ENCODE results near the gene GNG3. TPM values are rescaled to one million over a fixed set of nuclear protein-coding genes. Genes with fewer than 3 reads are reported as not detected.

The GNG3 gene
- total and polyA plus RNA-seq, 2 of the 4 experiments (the other 2 are of a cell fraction): not detected

DNA sequence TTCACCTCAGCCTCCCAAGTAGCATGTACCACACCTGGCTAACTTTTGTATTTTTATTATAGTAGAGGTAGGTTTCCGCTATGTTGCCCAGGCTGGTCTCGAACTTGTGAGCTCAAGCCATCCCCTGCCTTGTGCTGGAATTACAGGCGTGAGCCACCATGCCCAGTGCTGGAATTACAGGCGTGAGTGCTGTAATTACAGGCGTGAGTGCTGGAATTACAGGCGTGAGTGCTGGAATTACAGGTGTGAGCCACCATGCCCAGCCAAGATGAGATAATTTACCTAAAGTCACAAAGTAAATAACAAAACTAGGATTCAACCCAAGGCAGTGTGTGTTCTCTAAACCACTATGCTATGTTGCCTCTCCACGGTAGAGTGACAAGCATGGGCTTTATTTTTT lies 25.0 kb upstream of the GNG3 start:
- H4K8ac ChIP-seq (ENCODE audit: low read depth in 2 of 2, low read length in 2 of 2): no peak overlapping the region
- WGBS, 2 experiments (ENCODE audit: extremely low coverage in 2 of 2, insufficient read length in 1 of 2): 84% methylated on average over 3 of the region's 7 CpGs; no CpG with 5 or more reads in 1 of the 2 experiments
- ChIA-PET POLR2A (ENCODE audit: unreplicated experiment) (no interaction called here), CTCF (no interaction called here)
- ATAC-seq (ENCODE audit: low read depth) (no peak), DNase-seq (no peak)
- H2BK15ac ChIP-seq (ENCODE audit: low read depth, low read length): no peak overlapping the region
- H4K20me1 ChIP-seq (ENCODE audit: insufficient read depth, low read length): no peaks in the 10 kb centered on the region
- intact Hi-C loops (cut with micrococcal nuclease): no loop called here
- no peak overlapping the region for H2AFZ ChIP-seq (replicated peaks; ENCODE audit: low read length, poor library complexity)
- BruUV-seq (replicated peaks): no TSS peak
- dilution Hi-C loops (cut with HindIII; ENCODE audit: low sequenced_read_pairs, unreplicated experiment): no loop called here
- H3K4me3 ChIP-seq (ENCODE audit: insufficient read depth, low read depth, low read length): no peak overlapping the region
- H3K4ac ChIP-seq (ENCODE audit: low read depth, low read length): no peak overlapping the region
- no peak overlapping the region for H3K27ac ChIP-seq (ENCODE audit: insufficient read depth, low read length)
- no peak overlapping the region for H3K4me2 ChIP-seq (ENCODE audit: low read depth, low read length)
- H4K91ac ChIP-seq (ENCODE audit: insufficient read depth, low read depth, low read length): no peak overlapping the region
- H2BK120ac ChIP-seq (ENCODE audit: low read depth, low read length): no peak overlapping the region
- peak overlapping the region; percentile 16; the same call in 1 of the 2 replicates for H2AK5ac ChIP-seq (ENCODE audit: low read depth, low read length)
- H3K79me1 ChIP-seq (ENCODE audit: low read depth in 1 of 2, low read length in 2 of 2): peaks cover 5 to 19% of the 10 kb centered on the region in 2 experiments; a peak in 3 of 4 replicates
- H3K9ac ChIP-seq (ENCODE audit: low read depth, low read length): no peak overlapping the region
- peaks cover 4% of the 10 kb centered on the region; the same call in 1 of the 2 replicates for H3K9me1 ChIP-seq (ENCODE audit: insufficient read depth, low read length)
- TF ChIP-seq RFX5 (IDR thresholded peaks at IDR 0.05; ENCODE audit: low read depth, low read length) (no peak), RAD21 (IDR thresholded peaks at IDR 0.05; ENCODE audit: low read length) (no peak), MAFK (IDR thresholded peaks at IDR 0.05; ENCODE audit: low read depth, low read length) (no peak), BHLHE40 (IDR thresholded peaks at IDR 0.05; ENCODE audit: low read depth, low read length) (no peak), SMC3 (IDR thresholded peaks at IDR 0.05; ENCODE audit: low read depth, low read length) (no peak), MAZ (IDR thresholded peaks at IDR 0.05; ENCODE audit: borderline replicate concordance, low read depth, low read length) (no peak), CEBPB (IDR thresholded peaks at IDR 0.05; ENCODE audit: low read depth, low read length) (no peak), CTCF (conservative IDR thresholded peaks at IDR 0.05; ENCODE audit: low read depth, low read length) (no peak), FOS (IDR thresholded peaks at IDR 0.05; ENCODE audit: low read depth, low read length) (no peak), MXI1 (IDR thresholded peaks at IDR 0.05; ENCODE audit: borderline replicate concordance, low read depth, low read length) (no peak), RCOR1 (IDR thresholded peaks at IDR 0.05; ENCODE audit: insufficient replicate concordance, low read length) (no peak), CHD1 (IDR thresholded peaks at IDR 0.05; ENCODE audit: low read depth, low read length) (no peak), NFE2L2 (IDR thresholded peaks at IDR 0.05; ENCODE audit: low read depth, low read length) (no peak), POLR2A (IDR thresholded peaks at IDR 0.05; ENCODE audit: low read depth, low read length) (no peak)
- TF ChIP-seq, protein P1, sequence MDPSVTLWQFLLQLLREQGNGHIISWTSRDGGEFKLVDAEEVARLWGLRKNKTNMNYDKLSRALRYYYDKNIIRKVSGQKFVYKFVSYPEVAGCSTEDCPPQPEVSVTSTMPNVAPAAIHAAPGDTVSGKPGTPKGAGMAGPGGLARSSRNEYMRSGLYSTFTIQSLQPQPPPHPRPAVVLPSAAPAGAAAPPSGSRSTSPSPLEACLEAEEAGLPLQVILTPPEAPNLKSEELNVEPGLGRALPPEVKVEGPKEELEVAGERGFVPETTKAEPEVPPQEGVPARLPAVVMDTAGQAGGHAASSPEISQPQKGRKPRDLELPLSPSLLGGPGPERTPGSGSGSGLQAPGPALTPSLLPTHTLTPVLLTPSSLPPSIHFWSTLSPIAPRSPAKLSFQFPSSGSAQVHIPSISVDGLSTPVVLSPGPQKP (IDR thresholded peaks at IDR 0.05; ENCODE audit: borderline replicate concordance, low read depth, low read length): no peak
- TF ChIP-seq, protein P2, sequence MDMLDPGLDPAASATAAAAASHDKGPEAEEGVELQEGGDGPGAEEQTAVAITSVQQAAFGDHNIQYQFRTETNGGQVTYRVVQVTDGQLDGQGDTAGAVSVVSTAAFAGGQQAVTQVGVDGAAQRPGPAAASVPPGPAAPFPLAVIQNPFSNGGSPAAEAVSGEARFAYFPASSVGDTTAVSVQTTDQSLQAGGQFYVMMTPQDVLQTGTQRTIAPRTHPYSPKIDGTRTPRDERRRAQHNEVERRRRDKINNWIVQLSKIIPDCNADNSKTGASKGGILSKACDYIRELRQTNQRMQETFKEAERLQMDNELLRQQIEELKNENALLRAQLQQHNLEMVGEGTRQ (IDR thresholded peaks at IDR 0.05; ENCODE audit: low read depth, low read length): no peak
- no peak overlapping the region for H3K56ac ChIP-seq (ENCODE audit: extremely low read depth, insufficient read depth, low read length)
- no peak overlapping the region for H2AK9ac ChIP-seq (replicated peaks; ENCODE audit: low read depth, low read length, poor library complexity)
- in situ Hi-C loops (cut with MboI; ENCODE audit: low sequenced_read_pairs): no loop called here
- no peak overlapping the region for H4K5ac ChIP-seq (ENCODE audit: low read depth, low read length)
- no peaks in the 10 kb centered on the region for H3K27me3 ChIP-seq (ENCODE audit: control insufficient read depth, insufficient read depth, low read length)
- H2BK20ac ChIP-seq (ENCODE audit: low read depth, low read length): no peak overlapping the region
- H3K14ac ChIP-seq (replicated peaks; ENCODE audit: low read depth, low read length): no peak overlapping the region
- peaks cover 4% of the 10 kb centered on the region for H3K36me3 ChIP-seq (ENCODE audit: control insufficient read depth, insufficient read depth, low read length)
- no peak overlapping the region for H3K23ac ChIP-seq (ENCODE audit: low read depth, low read length)
- peaks cover 8% of the 10 kb centered on the region for H3K4me1 ChIP-seq (ENCODE audit: control insufficient read depth, insufficient read depth, low read length)
- H3K18ac ChIP-seq (ENCODE audit: low read depth, low read length): no peak overlapping the region
- H3K9me3 ChIP-seq (ENCODE audit: control insufficient read depth, insufficient read depth, low read length): no peaks in the 10 kb centered on the region
- H2BK5ac ChIP-seq (ENCODE audit: low read depth, low read length, poor library complexity, severe bottlenecking): no peak overlapping the region

All from IMR-90 (cell line).